ENCODE data around the gene JPH4. TPM values are rescaled to one million over a fixed set of nuclear protein-coding genes. Genes with fewer than 3 reads are reported as not detected.

JPH4 gene
- total RNA-seq, 1 experiment from 2014 or later, result not detected

DNA sequence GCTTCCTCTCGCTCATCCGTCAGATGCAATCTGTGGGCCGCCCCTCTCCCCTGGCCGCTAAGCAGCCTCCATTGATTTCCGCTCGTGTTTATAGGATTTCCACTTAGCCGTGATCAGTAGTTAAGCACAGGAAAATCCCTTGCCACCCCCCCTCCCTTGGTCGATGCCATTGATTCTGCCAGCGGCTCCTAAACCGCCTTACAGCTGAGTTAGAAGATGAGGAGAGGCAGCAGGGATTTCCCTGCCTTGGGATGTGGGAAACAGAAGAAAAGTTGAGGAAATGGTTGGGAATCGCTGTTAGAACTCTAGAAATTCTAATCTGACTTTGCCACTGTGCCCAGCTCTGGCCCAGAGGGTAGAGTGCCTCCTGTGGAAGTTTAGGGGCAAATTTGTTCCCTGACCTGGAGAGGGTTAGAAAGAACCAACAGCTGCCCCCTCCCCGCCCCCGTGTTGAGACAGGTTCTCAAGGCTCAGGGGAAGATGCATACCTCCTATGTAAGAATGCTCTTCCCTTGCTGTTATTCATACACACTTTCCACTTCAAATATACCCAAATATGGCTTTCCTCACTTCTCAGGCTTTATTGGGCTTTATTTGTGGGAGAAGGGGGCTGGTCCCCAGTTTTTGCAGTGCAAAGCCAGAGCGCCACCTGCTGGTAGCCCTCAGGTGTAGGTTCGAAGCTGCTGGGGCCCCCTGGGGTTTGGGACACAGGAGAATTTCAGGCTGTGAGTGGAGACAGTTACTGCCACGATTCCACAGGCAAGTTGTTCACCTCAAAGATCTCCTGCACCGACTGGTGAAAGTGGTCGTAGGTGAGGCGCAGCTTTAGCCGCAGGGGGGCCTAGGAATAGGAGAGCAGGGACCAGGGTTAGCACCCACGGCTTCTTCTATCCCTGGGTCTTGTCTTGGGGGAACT is 19.3 kb downstream of the JPH4 start:
- H3K4me1 ChIP-seq (replicated peaks), result peaks cover 9% of the 10 kb centered on the region
- H3K9me3 ChIP-seq (replicated peaks), result no peaks in the 10 kb centered on the region
- no peaks in the 10 kb centered on the region; the same call in 1 of the 2 replicates for H3K36me3 ChIP-seq
- no peak overlapping the region for H3K27ac ChIP-seq
- H3K4me3 ChIP-seq, result no peak overlapping the region
- H3K27me3 ChIP-seq (replicated peaks), result no peaks in the 10 kb centered on the region
- DNase-seq (ENCODE audit: low read depth in 1 of 2, low spot score in 2 of 2), result peak in 1 of 2 experiments; percentile 58

GRCh38 chr14:23558346-23559009 is 20.1 kb downstream of the JPH4 start:
- Histone ChIP-seq H3K27me3 (replicated peaks) (no peaks in the 10 kb centered on the region), H3K36me3 (no peaks in the 10 kb centered on the region; the same call in 1 of the 2 replicates), H3K27ac (no peak overlapping the region), H3K9me3 (replicated peaks) (no peaks in the 10 kb centered on the region), H3K4me1 (replicated peaks) (peaks cover 9% of the 10 kb centered on the region), H3K4me3 (no peak overlapping the region)
- DNase-seq (ENCODE audit: low read depth in 1 of 2, low spot score in 2 of 2), result no peak

- DNase-seq (ENCODE audit: low read depth in 1 of 2, low spot score in 2 of 2), result no peak
- Histone ChIP-seq H3K9me3 (replicated peaks) (no peaks in the 10 kb centered on the region), H3K27ac (no peak overlapping the region), H3K27me3 (replicated peaks) (no peaks in the 10 kb centered on the region), H3K4me1 (replicated peaks) (peaks cover 9% of the 10 kb centered on the region), H3K36me3 (no peaks in the 10 kb centered on the region; the same call in 1 of the 2 replicates), H3K4me3 (no peak overlapping the region)
These were observed 20.6 kb downstream of the JPH4 start for GRCh38 chr14:23557946-23558345.

DNA sequence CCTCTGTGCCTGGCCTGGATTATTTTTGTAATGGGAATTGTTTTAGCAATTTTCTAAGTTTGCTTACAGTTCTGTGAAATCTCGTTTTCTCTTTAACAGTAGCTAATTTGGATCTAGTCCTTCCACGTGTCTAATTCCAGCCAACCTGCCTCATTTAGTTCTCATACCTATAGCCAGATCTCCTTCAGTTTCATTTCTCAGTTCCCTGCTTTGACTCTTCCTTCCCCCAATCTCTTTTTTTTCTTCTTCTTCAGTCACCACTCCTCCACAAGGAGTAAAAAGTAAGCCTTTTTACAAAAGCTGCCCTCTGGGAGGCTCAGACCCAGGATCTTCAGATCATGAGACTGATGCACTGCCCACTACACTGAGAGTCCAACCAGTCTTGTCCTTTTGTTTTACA is 21.1 kb downstream of the JPH4 start:
- H3K4me1 ChIP-seq (replicated peaks), result peaks cover 9% of the 10 kb centered on the region
- H3K9me3 ChIP-seq (replicated peaks), result no peaks in the 10 kb centered on the region
- H3K36me3 ChIP-seq, result no peaks in the 10 kb centered on the region; the same call in 1 of the 2 replicates
- H3K4me3 ChIP-seq, result no peak overlapping the region
- H3K27me3 ChIP-seq (replicated peaks), result no peaks in the 10 kb centered on the region
- no peak for DNase-seq (ENCODE audit: low read depth in 1 of 2, low spot score in 2 of 2)
- H3K27ac ChIP-seq, result no peak overlapping the region

GRCh38 chr14:23556700-23557440 is 21.7 kb downstream of the JPH4 start:
- H3K27me3 ChIP-seq (replicated peaks), result peaks cover 1% of the 10 kb centered on the region
- H3K9me3 ChIP-seq (replicated peaks), result no peaks in the 10 kb centered on the region
- no peak for DNase-seq (ENCODE audit: low read depth in 1 of 2, low spot score in 2 of 2)
- H3K4me1 ChIP-seq (replicated peaks), result peaks cover 9% of the 10 kb centered on the region
- no peak overlapping the region for H3K27ac ChIP-seq
- H3K4me3 ChIP-seq, result peak overlapping the region; percentile 74
- H3K36me3 ChIP-seq, result no peaks in the 10 kb centered on the region; the same call in 1 of the 2 replicates

DNA sequence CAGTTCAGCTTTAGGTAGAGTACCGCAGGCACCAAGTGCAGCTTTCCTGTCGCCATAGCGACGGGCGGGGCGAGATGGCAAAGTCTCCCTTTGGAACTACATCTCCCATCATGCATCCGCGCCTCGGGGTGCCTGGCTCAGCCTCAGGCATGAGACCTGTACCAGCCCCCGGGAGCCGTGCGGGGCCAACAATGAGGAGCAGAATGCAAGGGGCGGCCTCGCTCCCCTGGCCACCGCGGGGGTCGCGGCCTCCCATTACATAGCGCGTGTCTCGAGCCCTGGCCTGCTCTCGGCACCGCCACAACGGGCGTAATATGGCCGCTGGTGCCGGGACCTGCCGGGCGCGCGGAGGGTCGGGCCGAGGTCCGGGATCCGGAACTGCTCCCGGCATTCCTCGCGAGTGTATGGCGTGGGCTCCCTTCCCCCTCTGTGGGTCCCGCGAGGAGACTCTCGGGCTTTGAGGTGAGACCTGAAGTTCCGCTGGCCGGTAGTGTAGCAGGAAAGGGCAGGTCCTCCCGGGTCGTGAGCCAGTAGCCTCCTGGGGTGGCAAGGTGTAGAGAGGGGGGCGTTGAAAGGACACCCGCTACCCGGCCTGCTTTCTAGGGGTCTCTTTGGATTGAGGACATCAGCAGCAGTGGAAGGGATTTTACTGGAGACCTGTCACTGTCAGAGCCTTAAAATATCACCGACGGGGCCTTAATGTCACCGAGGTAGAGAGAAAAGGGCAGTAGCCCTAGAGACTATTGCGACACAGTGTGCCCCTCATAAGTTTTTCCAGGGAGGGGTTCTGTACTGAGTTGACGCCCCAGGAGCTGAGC is 22.5 kb downstream of the JPH4 start, which contains the start of gene THTPA:
Gene THTPA (plus strand): TSS at position 390 of the 818 bp plus-strand sequence. CDS start 487 bp downstream, outside the sequence.
- peaks cover 9% of the 10 kb centered on the region for H3K27me3 ChIP-seq (replicated peaks)
- H3K4me1 ChIP-seq (replicated peaks), result peaks cover 16% of the 10 kb centered on the region
- H3K4me3 ChIP-seq, result peak within 1 kb of the TSS; percentile 74
- H3K36me3 ChIP-seq, result no peaks in the 10 kb centered on the region; the same call in 1 of the 2 replicates
- no peaks in the 10 kb centered on the region for H3K9me3 ChIP-seq (replicated peaks)
- peak within 1 kb of the TSS; percentile 75 for H3K27ac ChIP-seq
- peak; percentile 90 to 93 for DNase-seq (ENCODE audit: low read depth in 1 of 2, low spot score in 2 of 2)

GRCh38 chr14:23555533-23555881 is 23.1 kb downstream of the JPH4 start:
- Histone ChIP-seq H3K27ac (no peak overlapping the region; the same call in 1 of the 2 replicates), H3K27me3 (replicated peaks) (peaks cover 15% of the 10 kb centered on the region), H3K4me1 (replicated peaks) (peaks cover 17% of the 10 kb centered on the region), H3K36me3 (no peaks in the 10 kb centered on the region; the same call in 1 of the 2 replicates), H3K4me3 (peak overlapping the region; percentile 74), H3K9me3 (replicated peaks) (no peaks in the 10 kb centered on the region)
- no peak for DNase-seq (ENCODE audit: low read depth in 1 of 2, low spot score in 2 of 2)

DNA sequence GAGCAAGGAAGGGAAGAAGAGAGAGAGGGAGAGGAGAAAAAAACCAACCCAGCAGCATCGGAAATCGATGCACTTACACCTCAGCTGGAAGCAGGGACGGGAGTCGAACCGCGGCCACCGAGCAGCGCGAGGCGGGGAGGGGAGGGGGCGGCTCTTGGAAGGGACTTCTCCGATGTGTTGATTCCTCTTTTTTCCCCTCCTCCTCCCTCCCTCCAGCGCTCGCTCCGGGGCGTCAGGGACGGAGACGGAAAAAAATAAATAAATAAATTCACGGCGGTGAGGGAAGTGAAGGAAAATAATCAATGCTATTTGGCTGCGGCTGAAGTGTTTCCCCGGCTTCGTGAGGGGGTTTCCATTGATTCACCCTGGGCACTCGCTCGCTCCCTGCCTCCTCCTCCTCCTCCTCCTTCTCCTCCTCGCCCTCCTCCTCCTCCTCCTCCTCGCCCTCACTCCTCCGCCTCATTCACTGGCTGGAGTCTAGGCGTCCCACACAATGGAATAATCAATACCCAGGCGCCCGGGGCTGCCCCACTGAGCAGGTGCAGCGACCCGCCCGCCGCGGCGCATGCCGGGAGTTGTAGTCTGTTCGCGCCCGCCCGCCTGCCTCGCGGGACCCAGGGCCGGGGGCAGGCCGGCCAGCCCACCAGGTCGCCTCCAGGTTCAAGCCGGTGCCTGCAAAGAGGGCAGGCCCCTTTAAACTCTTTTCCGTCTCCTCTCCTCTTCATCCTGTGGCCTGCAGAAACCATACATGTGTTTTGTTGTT is 27.1 kb downstream of the JPH4 start, which contains the start of gene ZFHX2:
Gene ZFHX2 (minus strand): TSS at position 500 of the 763 bp plus-strand sequence. CDS start 16,440 bp downstream, outside the sequence.
- Histone ChIP-seq H3K36me3 (no peaks in the 10 kb centered on the region), H3K27ac (no peak within 1 kb of the TSS)
- DNase-seq (ENCODE audit: low read depth in 1 of 2, low spot score in 2 of 2), result no peak

GRCh38 chr14:23550812-23551265 is 27.8 kb downstream of the JPH4 start:
- Histone ChIP-seq H3K27me3 (replicated peaks) (peaks cover 49% of the 10 kb centered on the region), H3K36me3 (no peaks in the 10 kb centered on the region), H3K4me1 (replicated peaks) (peaks cover 8% of the 10 kb centered on the region), H3K27ac (no peak overlapping the region), H3K4me3 (no peak overlapping the region), H3K9me3 (replicated peaks) (no peaks in the 10 kb centered on the region)
- no peak for DNase-seq (ENCODE audit: low read depth in 1 of 2, low spot score in 2 of 2)

More for the DNA sequence above, 27.1 kb downstream of the JPH4 start, which contains the start of gene ZFHX2:
- no peaks in the 10 kb centered on the region for H3K9me3 ChIP-seq (replicated peaks)
- peaks cover 9% of the 10 kb centered on the region for H3K4me1 ChIP-seq (replicated peaks)
- no peak within 1 kb of the TSS for H3K4me3 ChIP-seq
- H3K27me3 ChIP-seq (replicated peaks), result peaks cover 49% of the 10 kb centered on the region

GRCh38 chr14:23550131-23550811 is 28.3 kb downstream of the JPH4 start:
- H3K9me3 ChIP-seq (replicated peaks), result no peaks in the 10 kb centered on the region
- H3K4me3 ChIP-seq, result no peak overlapping the region
- H3K4me1 ChIP-seq (replicated peaks), result peaks cover 8% of the 10 kb centered on the region
- peaks cover 54% of the 10 kb centered on the region for H3K27me3 ChIP-seq (replicated peaks)
- H3K36me3 ChIP-seq, result no peaks in the 10 kb centered on the region
- DNase-seq (ENCODE audit: low read depth in 1 of 2, low spot score in 2 of 2), result no peak
- H3K27ac ChIP-seq, result no peak overlapping the region

- peaks cover 54% of the 10 kb centered on the region for H3K27me3 ChIP-seq (replicated peaks)
- H3K9me3 ChIP-seq (replicated peaks), result no peaks in the 10 kb centered on the region
- H3K4me3 ChIP-seq, result no peak overlapping the region
- H3K4me1 ChIP-seq (replicated peaks), result peaks cover 8% of the 10 kb centered on the region
- no peak for DNase-seq (ENCODE audit: low read depth in 1 of 2, low spot score in 2 of 2)
- H3K36me3 ChIP-seq, result no peaks in the 10 kb centered on the region
- no peak overlapping the region for H3K27ac ChIP-seq
These were observed 30.0 kb downstream of the JPH4 start for GRCh38 chr14:23548351-23549318.

Data from SJSA1 (cell line).